HG03097 (cell line): ENCODE measurements around the gene RBM23.
A peak's percentile ranks its signal among the peaks of the same experiment; 100 is the strongest.
"Not testable (repeated sequence)": the region's sequence is repeated elsewhere in the genome, so short reads cannot be mapped to it uniquely, and the experiment has no call there.

Experiments
- ATAC-seq: cut with Tn5 transposase; IDR thresholded peaks from one replicate; pipeline ENCODE4 v1.9.1; 2021; ENCODE audit not compliant: unreplicated experiment, low FRiP score

The RBM23 gene

GRCh38 chr14:22870811-22871223 is 48.1 kb downstream of the RBM23 start:
- peak; percentile 32 for ATAC-seq

DNA sequence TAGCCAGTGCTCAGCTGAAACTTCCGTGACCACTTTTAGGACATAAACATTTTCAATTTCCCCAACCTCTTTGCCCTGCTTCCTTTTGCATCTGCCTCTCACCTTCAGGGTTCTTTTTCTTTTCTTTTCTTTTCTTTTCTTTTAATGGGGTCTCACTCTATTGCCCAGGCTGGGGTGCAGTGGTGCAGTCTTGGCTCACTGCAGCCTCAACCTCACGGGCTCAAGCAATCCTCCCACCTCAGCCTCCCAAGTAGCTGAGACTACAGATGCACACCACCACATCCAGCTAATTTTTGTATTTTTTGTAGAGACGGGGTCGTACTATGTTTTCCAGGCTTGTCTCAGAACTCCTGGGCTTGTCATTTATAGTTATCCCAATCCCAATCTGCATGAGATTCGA is 52.1 kb downstream of the RBM23 start:
- no peak for ATAC-seq

- no peak for ATAC-seq
Measured at GRCh38 chr14:22865424-22866405, 53.2 kb downstream of the RBM23 start.

- ATAC-seq, result no peak
Measured at GRCh38 chr14:22864979-22865378, 54.0 kb downstream of the RBM23 start.

DNA sequence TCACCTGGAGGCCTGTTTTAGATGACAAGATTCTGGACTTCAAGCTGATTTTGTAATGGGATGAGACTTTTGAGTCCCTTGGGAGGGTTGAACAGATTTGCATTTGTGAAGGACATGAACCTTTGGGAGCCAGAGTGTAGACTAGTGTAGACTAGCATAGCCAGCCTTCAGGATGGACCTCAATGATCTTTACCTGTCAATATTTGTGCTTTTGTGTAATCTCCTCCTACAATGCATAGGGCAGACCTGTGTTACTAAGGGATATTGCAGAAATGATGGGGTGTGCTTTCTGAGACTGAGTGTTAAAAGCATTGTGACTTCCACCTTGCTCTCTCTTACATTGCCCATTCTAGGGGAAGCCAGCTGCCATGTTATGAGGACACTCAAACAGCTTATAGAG is 57.3 kb downstream of the RBM23 start:
- no peak for ATAC-seq

GRCh38 chr14:22860377-22860776 is 58.6 kb downstream of the RBM23 start:
- ATAC-seq, result not testable (repeated sequence)

DNA sequence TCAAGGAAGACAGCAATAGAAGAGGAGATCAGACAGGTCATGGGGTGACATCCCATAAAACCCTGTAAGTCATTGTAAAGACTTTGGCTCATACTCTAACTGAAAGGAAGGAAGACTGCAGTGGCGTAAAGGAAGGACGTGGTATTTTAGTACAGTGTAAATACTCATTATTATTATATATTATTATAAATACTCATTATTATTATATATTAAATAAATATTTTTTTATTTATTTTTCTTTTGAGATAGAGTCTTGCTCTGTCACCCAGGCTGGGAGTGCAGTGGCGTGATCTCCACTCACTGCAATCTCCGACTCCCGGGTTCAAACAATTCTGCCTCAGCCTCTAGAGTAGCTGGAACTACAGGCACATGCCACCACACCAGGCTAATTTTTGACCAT is 62.5 kb downstream of the RBM23 start:
- no peak for ATAC-seq

DNA sequence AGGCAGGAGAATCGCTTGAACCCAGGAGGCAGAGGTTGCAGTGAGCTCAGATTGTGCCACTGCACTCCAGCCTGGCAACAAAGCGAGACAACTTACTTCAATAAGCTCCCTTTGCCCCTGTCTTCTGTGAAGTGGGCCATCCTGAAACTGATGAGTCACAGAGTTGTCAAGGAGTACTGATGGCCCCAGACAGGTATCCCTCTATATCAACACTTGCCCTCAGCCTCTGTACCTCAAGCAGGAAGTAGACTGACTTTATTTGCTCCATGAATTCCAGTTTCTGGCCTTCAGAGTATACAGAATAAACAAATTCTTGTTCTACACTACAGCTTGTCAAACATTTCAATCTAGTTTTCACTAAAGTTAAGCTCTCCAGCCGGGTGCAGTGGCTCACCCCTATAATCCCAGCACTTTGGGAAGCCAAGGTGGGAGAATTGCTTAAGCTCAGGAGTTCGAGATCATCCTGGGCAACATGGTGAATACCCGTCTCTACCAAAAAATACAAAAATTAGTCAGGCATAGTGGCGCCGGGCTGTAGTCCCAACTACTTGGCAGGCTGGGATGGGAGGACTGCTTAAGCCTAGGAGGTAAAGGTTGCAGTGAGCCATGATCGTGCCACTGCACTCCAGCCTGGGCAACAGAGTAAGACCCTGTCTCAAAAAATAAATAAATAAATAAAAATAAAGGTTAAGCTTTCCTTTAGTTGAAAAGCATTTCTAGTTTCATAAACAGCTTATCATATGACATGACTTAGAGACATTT is 63.8 kb downstream of the RBM23 start:
- no peak for ATAC-seq

- not testable (repeated sequence) for ATAC-seq
Measured at GRCh38 chr14:22854296-22854695, 64.7 kb downstream of the RBM23 start.

DNA sequence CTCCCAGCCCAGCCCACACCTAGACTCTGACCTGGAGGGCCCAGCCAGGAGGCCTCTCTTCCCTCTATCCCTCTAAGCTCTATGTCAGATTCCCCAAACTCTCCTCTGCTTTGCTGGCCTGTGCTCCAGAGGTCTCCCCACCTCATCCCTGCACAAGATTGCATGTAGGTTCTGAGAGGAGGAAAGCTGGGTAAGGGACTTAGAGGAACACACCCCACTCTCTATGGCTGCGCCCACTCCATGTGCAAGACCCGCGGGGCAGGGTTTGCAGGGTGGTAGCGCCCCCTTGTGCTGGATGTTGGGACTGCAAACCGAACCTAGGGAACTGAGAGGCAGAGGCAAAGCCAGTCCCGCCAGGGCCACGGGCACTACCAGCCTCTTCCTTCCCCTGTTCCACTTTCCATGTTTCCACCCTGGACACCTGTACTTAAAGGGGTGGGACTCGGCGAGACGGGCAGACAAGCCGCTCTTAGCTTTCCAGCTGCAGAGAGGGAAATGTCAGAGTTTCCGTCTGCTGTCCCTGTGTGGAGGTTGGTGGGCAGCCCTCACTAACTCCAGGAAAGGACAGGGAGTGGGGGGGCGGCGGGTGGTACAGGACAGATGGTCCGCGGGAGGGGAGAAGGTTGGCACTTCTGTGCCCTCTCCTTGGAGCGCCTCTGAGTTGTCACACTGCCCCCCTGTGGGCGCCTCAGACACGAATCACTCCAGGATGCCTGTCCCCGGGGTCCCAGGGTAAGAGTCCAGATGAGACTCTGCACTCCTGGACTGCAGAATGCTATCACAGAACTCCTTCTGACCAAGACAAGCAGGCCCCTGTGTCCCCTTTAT is 65.8 kb downstream of the RBM23 start:
- ATAC-seq, result peak; percentile 44

DNA sequence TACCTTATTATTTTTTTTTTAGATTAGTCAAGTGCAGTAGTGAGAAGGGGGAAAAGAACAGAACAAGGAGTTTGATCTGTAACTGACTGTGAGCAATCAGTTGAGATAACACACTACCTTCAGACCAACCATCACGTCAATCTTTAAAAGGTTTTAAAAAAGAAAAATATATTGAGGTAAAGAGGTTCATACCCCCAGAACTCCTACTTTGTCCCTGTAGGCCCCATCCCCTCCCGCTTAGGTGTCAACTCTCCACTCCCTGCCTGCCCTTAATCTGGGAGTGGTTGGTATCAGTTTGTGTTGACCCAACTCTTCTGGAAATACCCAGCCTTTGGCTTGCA is 66.4 kb downstream of the RBM23 start:
- ATAC-seq, result no peak

DNA sequence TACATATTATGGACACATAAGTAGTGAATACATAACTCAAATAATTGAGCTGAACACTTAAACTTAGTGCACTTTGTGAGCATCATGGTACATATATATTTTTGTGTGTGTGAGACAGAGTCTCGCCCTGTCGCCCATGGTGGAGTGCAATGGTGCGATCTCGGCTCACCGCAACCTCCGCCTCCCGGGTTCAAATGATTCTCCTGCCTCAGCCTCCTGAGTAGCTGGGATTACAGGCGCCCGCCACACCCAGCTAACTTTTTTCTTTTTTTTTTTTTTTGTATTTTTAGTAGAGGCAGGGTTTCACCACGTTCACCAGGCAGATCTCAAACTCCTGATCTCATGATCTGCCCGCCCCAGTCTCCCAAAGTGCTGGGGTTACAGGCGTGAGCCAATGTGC is 66.8 kb downstream of the RBM23 start:
- not testable (repeated sequence) for ATAC-seq

- ATAC-seq, result no peak
Measured at GRCh38 chr14:22850944-22851764, 67.8 kb downstream of the RBM23 start.

- no peak for ATAC-seq
Measured at GRCh38 chr14:22849212-22849819, 69.6 kb downstream of the RBM23 start.

GRCh38 chr14:22848351-22849164 is 70.4 kb downstream of the RBM23 start:
- no peak for ATAC-seq

DNA sequence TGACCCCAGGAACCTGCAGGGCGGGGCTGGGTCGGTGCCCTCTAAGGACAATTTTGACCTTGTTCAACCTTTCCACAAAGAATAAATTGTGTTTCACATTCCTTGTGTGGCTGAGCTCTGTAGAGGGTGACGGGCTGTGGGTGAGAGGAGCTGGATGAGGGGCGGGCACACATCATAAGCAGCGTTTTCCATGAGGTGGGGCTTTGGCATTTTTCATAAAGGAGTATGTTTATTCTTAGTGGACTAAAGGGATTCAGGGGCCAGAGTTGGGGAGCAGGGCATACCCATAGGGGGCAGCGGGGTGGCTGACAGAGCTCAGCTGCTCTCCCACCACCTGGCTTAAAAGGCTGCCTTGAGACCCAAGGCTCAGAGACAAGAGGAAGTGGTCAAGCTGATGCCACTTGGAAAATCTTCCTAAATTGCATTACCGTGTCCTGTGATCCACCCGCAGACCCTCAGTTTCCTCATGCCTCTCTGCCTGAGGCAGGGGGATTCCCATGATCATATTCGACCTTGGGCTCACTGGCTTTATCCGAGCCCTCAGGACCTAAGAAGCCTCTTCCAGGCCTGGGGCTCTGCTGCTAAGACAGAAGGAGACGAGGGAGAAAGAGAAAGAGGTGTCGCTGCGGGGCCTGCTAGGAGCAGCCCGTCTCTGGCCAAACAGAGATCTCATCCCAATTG is 71.1 kb downstream of the RBM23 start:
- no peak for ATAC-seq

GRCh38 chr14:22846811-22847307 is 72.1 kb downstream of the RBM23 start:
- ATAC-seq, result no peak
